Activated CD4-positive, CD25-positive, alpha-beta regulatory T cell treated with anti-CD3 and anti-CD28 coated beads, Interleukin-2, amount 50 U/mL, for 24 hours (primary cell): ENCODE data around the gene CABP1.

ENCODE experiments used
- ATAC-seq, 2 donors: fragments of 150-1000 bp; cut with Tn5 transposase; one replicate each; pipeline ENCODE4 v1.10.0; 2021; ENCODE audit warnings: mild to moderate bottlenecking in 1 of 2, moderate library complexity in 1 of 2

Gene CABP1

GRCh38 chr12:120698665-120699064 lies 58.2 kb downstream of the CABP1 start:
- no peak for ATAC-seq

- no peak for ATAC-seq
Observed at GRCh38 chr12:120699553-120699952, 59.1 kb downstream of the CABP1 start.

DNA sequence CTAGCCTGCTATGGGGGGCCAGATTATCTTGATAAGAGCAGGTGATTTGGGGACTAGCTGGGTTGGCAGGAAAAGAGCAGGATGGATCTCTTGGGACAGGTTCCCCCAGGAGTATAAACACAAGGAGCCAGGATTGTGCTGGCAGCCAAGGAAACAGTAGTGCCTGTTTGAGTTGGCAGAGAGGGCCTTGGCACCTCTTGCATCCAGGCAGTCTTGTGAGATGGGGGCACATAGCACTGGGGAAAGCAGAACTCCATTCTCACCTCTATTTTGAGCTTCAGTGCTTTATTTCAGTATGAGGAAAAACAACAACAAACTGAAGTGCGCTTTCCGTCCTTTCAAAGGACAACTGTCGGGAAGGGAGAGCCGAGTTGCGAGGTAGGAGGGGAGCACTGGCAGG lies 60.5 kb downstream of the CABP1 start:
- ATAC-seq: no peak

DNA sequence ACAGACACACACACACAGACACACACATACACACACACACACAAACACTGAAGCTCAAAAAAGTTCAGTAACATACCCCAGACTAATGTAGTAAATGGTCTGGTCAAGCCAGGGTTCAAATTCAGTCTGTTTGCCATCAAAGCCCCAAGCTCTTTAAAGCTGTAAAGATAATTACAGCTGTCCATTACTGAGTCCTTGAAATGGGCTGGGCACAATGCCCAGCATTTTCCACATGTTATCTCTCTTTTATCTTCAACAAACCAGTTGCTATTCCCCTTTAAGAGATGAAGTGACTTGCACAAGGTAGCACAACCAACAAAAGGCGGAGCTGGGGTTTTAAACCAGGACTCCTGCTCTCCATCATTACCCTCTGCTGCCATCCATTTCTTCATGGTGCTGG lies 62.2 kb downstream of the CABP1 start:
- no peak for ATAC-seq

DNA sequence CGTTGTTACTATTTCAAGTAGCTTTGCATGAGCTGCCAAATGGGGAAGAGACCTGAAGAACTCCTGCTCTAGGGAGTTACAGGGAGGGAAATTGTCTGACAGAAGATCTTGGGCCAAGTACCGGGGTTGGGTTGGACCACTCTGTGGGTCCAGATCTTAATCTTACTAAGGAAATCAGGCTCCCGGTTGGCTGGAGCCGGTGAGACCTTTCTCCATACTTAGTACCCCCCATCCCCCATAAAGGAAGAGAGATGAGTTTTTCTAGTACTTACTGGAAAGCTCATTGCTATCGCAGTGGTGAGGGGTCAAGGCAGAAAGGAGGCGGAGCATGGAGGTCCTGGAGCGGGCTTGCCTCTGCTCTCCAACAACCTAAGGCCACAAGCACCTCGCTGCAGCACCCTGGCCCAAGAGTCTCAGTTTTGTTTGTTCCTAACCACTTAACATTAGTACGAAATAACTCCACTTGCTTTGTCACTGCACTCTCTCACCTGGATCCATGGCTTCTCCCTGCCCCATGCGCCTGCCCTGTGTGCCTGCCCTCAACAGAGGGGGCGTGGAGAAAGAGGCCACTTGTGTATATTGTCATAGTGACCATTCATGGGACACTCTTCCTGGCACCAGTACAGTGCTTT lies 63.0 kb downstream of the CABP1 start:
- no peak for ATAC-seq

DNA sequence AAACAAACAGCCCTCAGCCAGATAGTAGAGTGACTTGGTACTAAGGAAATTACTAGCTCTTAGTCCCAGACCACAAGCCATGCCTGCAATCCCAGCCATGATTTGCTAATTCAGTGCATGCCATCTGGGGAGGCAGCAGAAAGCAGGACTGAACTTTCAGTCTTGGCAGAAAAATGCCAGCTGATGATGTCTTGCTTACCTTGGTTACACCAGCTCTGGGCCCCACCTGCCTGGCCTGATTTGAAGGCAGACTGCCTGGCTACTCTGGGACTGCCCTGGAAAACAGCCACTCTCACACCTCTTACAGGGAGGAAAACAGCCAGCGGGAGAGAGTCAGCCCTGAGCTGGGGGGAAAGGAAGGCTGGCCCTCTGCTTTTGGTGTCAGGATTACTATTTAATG lies 65.2 kb downstream of the CABP1 start:
- ATAC-seq: no peak

DNA sequence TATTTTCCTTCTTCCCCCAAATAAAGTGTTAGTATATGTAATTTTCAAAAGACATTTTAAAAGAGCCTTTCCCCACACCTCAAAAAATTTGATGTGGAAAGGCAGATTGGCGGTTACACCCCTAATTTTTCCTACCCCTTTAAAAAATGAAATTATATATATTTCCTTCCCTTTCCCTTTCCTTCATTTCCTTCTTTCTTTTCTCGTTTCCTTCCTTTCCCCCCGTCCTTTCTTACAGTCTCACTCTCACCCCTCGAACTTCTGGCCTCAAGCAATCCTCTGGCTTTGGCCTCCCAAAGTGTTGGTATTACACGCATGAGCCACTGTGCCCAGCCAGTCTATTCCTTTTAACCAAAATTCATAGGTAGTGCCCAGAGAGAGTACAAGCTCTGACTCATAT lies 65.6 kb downstream of the CABP1 start:
- no peak for ATAC-seq

GRCh38 chr12:120708651-120709050 lies 68.2 kb downstream of the CABP1 start:
- no peak for ATAC-seq

DNA sequence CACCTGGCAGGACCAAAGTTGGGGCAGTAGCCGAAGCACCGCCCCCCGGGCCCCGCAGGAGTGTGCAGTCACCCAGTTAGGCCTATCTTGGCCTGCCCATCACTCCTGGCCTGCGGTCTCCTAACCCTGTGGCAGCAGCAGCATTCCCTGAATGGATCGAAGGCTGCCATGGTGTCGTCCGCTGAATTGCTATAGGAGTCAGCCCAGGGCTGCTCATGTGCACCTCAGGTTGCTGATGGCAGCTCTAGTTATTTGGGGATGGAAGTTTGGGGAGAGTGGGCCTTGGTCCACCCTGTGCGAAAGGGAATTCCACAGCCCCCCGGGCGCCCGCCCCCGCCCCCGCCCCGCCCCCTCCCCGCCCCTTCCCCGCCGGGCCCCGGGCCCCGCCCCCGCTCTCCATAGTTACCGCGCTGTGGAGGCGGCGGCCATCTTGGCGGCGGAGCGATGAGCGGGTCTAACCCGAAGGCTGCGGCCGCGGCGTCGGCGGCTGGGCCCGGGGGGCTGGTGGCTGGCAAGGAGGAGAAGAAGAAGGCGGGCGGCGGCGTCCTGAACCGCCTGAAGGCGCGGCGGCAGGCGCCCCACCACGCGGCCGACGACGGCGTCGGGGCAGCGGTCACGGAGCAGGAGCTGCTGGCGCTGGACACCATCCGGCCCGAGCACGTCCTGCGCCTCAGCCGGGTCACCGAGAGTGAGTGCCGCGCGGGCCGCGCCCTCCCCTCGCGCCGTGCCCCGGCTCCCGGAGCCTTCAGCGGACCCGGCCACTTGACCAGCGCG lies 69.8 kb downstream of the CABP1 start, which contains the start of gene UNC119B:
Gene UNC119B (plus strand): TSS at position 428 of the 774 bp plus-strand sequence. CDS start 17 bp downstream, at position 445.
- peak; percentile 81 to 87 for ATAC-seq

DNA sequence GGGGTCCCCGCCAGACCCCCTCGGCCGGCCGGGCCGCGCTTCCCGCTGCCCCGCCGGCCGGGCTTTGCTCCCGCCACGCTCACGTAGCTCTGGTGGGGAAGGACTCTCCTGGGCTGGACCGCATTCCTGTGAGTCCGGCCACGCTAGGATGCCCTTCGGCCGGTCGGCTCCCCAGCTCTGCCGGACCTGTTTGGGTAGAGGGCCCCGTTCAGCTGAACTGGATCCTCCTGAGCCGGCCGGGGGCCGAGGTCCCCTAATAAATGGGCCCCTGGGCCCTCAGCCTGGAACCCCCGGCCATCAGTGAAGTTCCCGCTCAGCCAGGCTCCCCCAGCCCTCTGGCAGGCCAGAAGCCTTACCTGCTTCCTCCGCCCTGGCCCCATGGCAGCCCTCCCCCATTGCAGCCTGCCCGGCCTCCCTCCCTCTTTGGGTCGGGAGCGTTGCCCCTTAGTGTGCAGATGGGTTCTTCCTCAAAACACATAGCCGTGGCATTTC lies 70.4 kb downstream of the CABP1 start:
- peak in 1 of 2 donors; percentile 37 for ATAC-seq

GRCh38 chr12:120711411-120711810 lies 71.0 kb downstream of the CABP1 start:
- ATAC-seq: no peak

DNA sequence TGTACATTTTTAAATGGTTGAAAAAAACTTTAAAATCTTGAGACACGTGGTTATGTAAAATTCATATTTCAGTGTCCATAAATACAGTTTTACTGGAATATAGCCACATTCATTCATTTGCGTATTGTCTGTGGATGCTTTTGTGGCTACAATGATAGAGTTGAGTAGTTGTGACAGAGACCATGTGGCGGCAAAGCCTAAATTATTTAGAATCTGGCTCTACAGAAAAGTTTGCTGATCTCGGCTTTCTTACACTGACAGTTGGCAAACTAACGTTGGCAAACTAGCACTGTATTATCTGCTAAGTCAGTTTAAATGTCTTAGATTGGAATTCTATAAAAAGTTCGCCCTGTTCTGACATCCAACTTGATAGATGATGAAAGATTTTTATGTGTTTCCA lies 72.2 kb downstream of the CABP1 start:
- no peak for ATAC-seq

GRCh38 chr12:120713861-120714482 lies 73.5 kb downstream of the CABP1 start:
- peak; percentile 68 to 80 for ATAC-seq
